Nephron progenitor cell (in vitro differentiated cells): Measurements from ENCODE around the gene RND1.
"Not testable (repeated sequence)": the region's sequence is repeated elsewhere in the genome, so short reads cannot be mapped to it uniquely, and the experiment has no call there.

Experiments
- DNase-seq: peaks from one replicate; pipeline ENCODE4 v3.0.0; 2021
- H3K27ac Mint-ChIP-seq: 2 replicates; pipeline ENCODE4 v1.8.0; 2021; ENCODE audit warnings: mild to moderate bottlenecking, moderate library complexity, mixed read lengths
- H3K27me3 Mint-ChIP-seq: 2 replicates; pipeline ENCODE4 v1.8.0; 2021; ENCODE audit warnings: mild to moderate bottlenecking, low read depth, mixed read lengths; ENCODE audit not compliant: poor library complexity
- H3K36me3 Mint-ChIP-seq: 2 replicates; pipeline ENCODE4 v1.8.0; 2021; ENCODE audit warnings: low read depth, mixed read lengths
- H3K4me1 Mint-ChIP-seq: 2 replicates; pipeline ENCODE4 v1.8.0; 2021; ENCODE audit warnings: mixed read lengths
- H3K4me3 Mint-ChIP-seq: 2 replicates; pipeline ENCODE4 v1.8.0; 2021; ENCODE audit warnings: mild to moderate bottlenecking, moderate library complexity, mixed read lengths
- H3K9me3 Mint-ChIP-seq: 2 replicates; pipeline ENCODE4 v1.8.0; 2021; ENCODE audit warnings: mild to moderate bottlenecking, moderate library complexity, mixed read lengths
- TF ChIP-seq, protein P1 (sequence below): fragments of 200-600 bp; sonication (generic); IDR thresholded peaks from 2 replicates; pipeline ENCODE4 v1.5.0; 2021; ENCODE audit warnings: antibody characterized with exemption

The RND1 gene

DNA sequence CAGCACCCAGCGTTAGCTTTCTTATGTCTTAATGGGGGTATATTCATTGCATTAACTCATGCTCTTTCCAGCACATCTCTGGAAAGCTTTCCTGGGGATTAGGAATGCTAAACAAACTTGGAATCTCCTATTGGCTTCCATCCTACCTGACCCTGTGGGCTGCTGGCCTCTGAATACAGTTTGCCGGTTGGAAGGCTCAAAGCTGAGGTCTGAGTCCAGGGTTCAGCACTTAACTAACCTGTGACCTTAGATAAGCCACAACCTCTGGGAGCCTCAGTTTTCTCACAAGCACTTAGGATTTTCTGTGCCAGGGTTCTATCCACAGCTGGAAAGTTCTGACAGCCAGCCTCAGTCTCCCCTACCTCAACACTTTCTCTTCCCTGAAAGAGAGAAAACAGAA lies 12.9 kb upstream of the RND1 start:
- H3K27me3 Mint-ChIP-seq: peaks cover 12% of the 10 kb centered on the region
- H3K4me3 Mint-ChIP-seq: no peak overlapping the region
- peaks cover 60% of the 10 kb centered on the region for H3K4me1 Mint-ChIP-seq
- H3K36me3 Mint-ChIP-seq: no peaks in the 10 kb centered on the region
- no peak overlapping the region for H3K27ac Mint-ChIP-seq
- DNase-seq: no peak
- TF ChIP-seq, protein P1, sequence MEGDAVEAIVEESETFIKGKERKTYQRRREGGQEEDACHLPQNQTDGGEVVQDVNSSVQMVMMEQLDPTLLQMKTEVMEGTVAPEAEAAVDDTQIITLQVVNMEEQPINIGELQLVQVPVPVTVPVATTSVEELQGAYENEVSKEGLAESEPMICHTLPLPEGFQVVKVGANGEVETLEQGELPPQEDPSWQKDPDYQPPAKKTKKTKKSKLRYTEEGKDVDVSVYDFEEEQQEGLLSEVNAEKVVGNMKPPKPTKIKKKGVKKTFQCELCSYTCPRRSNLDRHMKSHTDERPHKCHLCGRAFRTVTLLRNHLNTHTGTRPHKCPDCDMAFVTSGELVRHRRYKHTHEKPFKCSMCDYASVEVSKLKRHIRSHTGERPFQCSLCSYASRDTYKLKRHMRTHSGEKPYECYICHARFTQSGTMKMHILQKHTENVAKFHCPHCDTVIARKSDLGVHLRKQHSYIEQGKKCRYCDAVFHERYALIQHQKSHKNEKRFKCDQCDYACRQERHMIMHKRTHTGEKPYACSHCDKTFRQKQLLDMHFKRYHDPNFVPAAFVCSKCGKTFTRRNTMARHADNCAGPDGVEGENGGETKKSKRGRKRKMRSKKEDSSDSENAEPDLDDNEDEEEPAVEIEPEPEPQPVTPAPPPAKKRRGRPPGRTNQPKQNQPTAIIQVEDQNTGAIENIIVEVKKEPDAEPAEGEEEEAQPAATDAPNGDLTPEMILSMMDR: no peak
- H3K9me3 Mint-ChIP-seq: no peaks in the 10 kb centered on the region

DNA sequence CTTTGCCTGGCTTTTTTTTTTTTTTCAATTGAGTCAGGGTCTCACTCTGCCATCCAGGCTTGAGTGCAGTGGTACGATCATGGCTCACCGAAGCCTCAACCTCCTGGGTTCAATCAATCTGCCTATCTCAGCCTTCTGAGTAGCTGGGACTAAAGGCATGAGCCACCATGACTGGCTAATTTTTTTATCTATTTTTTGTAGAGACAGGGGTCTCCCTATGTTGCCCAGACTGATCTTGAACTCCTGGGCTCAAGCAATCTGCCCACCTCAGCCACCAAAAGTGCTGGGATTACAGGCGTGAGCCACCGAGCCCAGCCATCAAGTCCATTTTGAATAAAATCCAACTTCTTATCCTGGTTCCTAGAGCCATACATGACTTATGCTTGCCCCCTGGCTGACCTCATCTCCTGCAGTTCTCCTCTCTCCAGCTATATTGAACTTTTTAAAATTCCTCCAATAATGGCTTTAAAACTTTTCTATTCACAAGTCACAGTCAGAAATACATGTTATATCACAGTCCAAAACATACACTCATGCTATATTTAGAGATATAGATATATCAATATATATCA lies 10.4 kb upstream of the RND1 start:
- Mint-ChIP-seq H3K4me3 (no peak overlapping the region), H3K4me1 (peaks cover 47% of the 10 kb centered on the region), H3K27ac (no peak overlapping the region), H3K36me3 (no peaks in the 10 kb centered on the region), H3K9me3 (no peaks in the 10 kb centered on the region), H3K27me3 (peaks cover 12% of the 10 kb centered on the region)
- no peak for DNase-seq
- TF ChIP-seq, protein P1: no peak

DNA sequence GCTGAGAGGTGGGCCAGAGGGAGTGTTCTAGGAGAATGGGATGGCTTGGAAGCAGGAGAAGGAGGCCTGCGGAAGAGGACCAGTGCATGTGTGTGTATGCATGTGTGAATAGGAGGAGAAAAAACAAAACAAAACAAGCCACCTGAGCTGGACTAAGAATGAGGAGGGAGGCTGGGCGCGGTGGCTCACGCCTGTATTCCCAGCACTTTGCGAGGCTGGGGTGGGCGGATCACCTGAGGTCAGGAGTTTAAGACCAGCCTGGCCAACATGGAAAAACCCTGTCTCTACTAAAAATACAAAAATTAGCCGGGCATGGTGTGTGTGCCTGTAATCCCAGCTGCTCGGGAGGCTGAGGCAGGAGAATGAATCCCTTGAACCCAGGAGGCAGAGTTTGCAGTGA lies 7.9 kb upstream of the RND1 start:
- H3K9me3 Mint-ChIP-seq, H3K36me3 Mint-ChIP-seq, H3K4me3 Mint-ChIP-seq, H3K27me3 Mint-ChIP-seq, DNase-seq: not testable (repeated sequence)
- Mint-ChIP-seq H3K27ac (peak overlapping the region; percentile 86), H3K4me1 (peaks cover 33% of the 10 kb centered on the region)

DNA sequence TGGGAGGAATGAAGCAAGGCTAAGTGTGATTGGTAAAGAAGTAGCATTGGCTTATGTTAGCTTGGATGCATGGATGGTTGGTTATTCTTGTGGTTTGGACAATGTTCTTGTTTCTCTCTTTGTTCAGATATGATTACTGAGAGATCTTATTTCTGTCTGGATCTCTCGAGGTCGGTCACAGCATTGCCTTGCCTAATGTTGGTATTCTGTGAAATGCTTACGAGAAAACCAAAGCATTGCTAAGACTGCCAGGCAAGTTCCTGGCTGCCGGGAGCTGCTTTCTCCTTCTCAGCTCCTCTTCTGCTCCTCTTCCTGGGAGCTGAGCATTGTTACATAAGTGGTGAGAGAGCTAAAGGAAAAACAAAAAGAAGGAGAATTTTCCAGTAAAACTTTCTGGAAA lies 7.4 kb upstream of the RND1 start:
- Mint-ChIP-seq H3K36me3 (no peaks in the 10 kb centered on the region), H3K4me3 (no peak overlapping the region), H3K27me3 (peaks cover 6% of the 10 kb centered on the region), H3K4me1 (peaks cover 33% of the 10 kb centered on the region), H3K9me3 (no peaks in the 10 kb centered on the region), H3K27ac (peak overlapping the region; percentile 86)
- TF ChIP-seq, protein P1: no peak
- no peak for DNase-seq

DNA sequence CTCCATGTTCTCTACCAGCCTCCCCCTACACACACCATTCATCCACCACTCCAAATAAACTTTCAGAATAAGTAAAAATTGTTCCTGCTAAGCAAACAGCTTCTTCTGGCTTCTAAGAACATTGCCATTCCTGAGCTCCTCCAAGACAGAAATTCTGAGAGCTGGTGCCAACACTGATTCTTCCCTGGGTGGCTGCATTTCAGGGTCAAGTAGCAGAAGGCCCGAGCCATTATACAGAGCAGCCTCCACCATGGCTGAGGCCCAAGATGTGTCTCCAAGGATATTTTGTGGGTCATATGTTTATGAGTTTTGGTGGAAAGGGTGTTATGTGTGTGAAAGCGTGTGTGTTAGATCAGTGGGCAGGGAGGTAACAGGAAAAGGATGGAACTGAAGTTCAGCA lies 3.5 kb upstream of the RND1 start:
- no peak for DNase-seq
- Mint-ChIP-seq H3K9me3 (no peaks in the 10 kb centered on the region), H3K27me3 (peaks cover 10% of the 10 kb centered on the region), H3K27ac (no peak overlapping the region), H3K4me1 (peaks cover 40% of the 10 kb centered on the region), H3K36me3 (no peaks in the 10 kb centered on the region), H3K4me3 (no peak overlapping the region)
- TF ChIP-seq, protein P1: no peak

DNA sequence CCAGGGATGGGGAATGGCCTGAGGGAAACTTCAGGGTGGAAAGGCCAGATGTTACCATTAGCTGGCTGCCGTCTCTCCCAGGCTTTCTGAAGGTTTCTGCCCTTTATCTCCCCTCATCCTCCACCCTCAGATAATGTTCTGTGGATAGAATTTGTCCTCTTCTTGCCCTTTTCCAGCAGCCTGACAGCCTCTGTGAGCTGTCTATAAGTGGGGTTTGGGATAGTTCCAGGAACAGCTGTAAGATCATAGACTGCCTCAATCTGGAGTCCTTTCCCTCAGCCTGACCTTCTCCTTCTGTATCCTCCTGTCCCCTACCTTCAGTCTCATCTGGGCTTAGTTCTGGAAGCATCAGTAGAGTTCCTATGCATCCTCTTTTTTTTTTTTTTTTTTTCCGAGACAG lies 2.8 kb upstream of the RND1 start:
- H3K36me3 Mint-ChIP-seq: no peaks in the 10 kb centered on the region
- peaks cover 11% of the 10 kb centered on the region for H3K27me3 Mint-ChIP-seq
- H3K4me1 Mint-ChIP-seq: peaks cover 40% of the 10 kb centered on the region
- no peak for DNase-seq
- no peak overlapping the region for H3K27ac Mint-ChIP-seq
- no peaks in the 10 kb centered on the region for H3K9me3 Mint-ChIP-seq
- no peak overlapping the region for H3K4me3 Mint-ChIP-seq
- TF ChIP-seq, protein P1: no peak
